Loucy (cell line): ENCODE data around the gene IFT122.

ENCODE experiments used
- H2AFZ ChIP-seq: fragments of 200-600 bp; sonication (generic); 2 replicates; pipeline ENCODE4 v1.6.0; 2016; ENCODE audit warnings: antibody characterized with exemption, mild to moderate bottlenecking, low read length, moderate library complexity
- H3F3A ChIP-seq: fragments of 200-600 bp; 2 replicates; pipeline ENCODE4 v1.6.0; 2016; ENCODE audit warnings: antibody characterized with exemption, low read depth, mild to moderate bottlenecking
- H3K27me3 ChIP-seq: fragments of 200-600 bp; sonication (generic); 2 replicates; pipeline ENCODE4 v1.6.1; 2014; ENCODE audit warnings: low read length, mild to moderate bottlenecking; ENCODE audit not compliant: insufficient read depth, poor library complexity, severe bottlenecking
- H3K36me3 ChIP-seq: fragments of 200-600 bp; sonication (generic); 2 replicates; pipeline ENCODE4 v1.6.1; 2016; ENCODE audit warnings: low read length; ENCODE audit not compliant: insufficient read depth
- H3K4me1 ChIP-seq: fragments of 200-600 bp; sonication (generic); 2 replicates; pipeline ENCODE4 v1.5.1; 2014; ENCODE audit warnings: low read length, mild to moderate bottlenecking; ENCODE audit not compliant: insufficient read depth, poor library complexity, severe bottlenecking
- H3K4me2 ChIP-seq: fragments of 200-600 bp; sonication (generic); 2 replicates; pipeline ENCODE4 v1.6.0; 2014; ENCODE audit warnings: antibody characterized with exemption, low read length, low read depth, mild to moderate bottlenecking; ENCODE audit not compliant: poor library complexity, severe bottlenecking
- H3K4me3 ChIP-seq: fragments of 200-600 bp; sonication (generic); 2 replicates; pipeline ENCODE4 v1.5.1; 2014; ENCODE audit warnings: low read length, mild to moderate bottlenecking, mixed read lengths; ENCODE audit not compliant: poor library complexity, severe bottlenecking
- H3K79me2 ChIP-seq: fragments of 200-600 bp; sonication (generic); 2 replicates; pipeline ENCODE4 v1.6.1; 2014; ENCODE audit warnings: low read length; ENCODE audit not compliant: insufficient read depth
- H3K9ac ChIP-seq: fragments of 200-600 bp; sonication (generic); 2 replicates; pipeline ENCODE4 v1.6.0; 2014; ENCODE audit warnings: mild to moderate bottlenecking, low read depth, low read length, moderate library complexity; ENCODE audit not compliant: poor library complexity, severe bottlenecking
- H3K9me2 ChIP-seq: fragments of 200-600 bp; sonication (generic); replicated peaks from 2 replicates; pipeline ENCODE4 v1.6.1; 2016; ENCODE audit warnings: low read depth, low read length, mixed read lengths
- H3K9me3 ChIP-seq: fragments of 200-600 bp; sonication (generic); 2 replicates; pipeline ENCODE4 v1.6.1; 2014; ENCODE audit warnings: mild to moderate bottlenecking, antibody characterized with exemption, low read length, low read depth; ENCODE audit not compliant: insufficient read depth
- H4K20me1 ChIP-seq: fragments of 200-600 bp; sonication (generic); 2 replicates; pipeline ENCODE4 v1.6.0; 2014; ENCODE audit warnings: antibody characterized with exemption, low read length, mild to moderate bottlenecking; ENCODE audit not compliant: insufficient read depth, poor library complexity, severe bottlenecking
- CTCF ChIP-seq: fragments of 200-600 bp; sonication (generic); conservative IDR thresholded peaks from 2 replicates; pipeline ENCODE4 v1.5.1; 2014; ENCODE audit warnings: mild to moderate bottlenecking, antibody characterized with exemption, low read length
- EZH2phosphoT487 ChIP-seq: fragments of 200-600 bp; IDR thresholded peaks from 2 replicates; pipeline ENCODE4 v1.6.1; 2018; ENCODE audit warnings: antibody characterized with exemption, mild to moderate bottlenecking, moderate library complexity, borderline replicate concordance

IFT122 gene

DNA sequence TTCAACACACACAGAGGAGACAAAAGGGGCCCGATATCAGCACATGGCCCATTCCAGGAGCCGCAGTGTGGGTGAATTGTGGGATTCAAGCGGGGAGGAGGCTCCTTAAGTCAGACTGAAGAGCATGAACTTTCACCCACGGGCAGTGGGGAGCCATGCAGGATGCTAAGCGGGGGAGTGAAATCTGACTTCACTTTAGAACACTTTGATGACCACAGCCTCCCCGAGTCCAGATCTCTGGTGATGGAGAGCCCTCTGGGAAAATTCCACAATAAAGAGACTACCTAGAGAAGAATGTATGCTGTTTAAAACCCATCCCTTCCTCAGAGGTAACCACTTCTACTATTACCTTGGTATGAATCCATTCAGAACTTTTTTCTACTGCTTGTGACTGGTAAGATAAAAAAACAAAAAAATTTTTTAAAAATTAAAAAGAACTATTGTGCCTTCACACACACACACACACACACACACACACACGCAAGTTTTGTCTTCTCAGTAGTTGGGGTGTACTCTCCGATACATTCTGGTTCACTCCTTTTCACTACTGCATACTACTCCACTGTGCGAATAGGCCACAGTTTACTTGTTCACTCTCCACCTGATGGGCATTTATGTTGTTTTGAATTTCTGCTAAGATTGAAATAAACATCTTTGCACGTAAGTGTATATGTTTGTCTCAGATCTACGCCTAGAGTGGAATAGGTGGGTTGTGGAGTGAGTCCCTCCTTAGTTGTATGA lies 100.9 kb downstream of the IFT122 start:
- TF ChIP-seq EZH2phosphoT487 (no peak), CTCF (no peak)
- no peaks in the 10 kb centered on the region for H3K36me3 ChIP-seq
- H2AFZ ChIP-seq: no peak overlapping the region
- H3K4me2 ChIP-seq: no peak overlapping the region
- no peak overlapping the region for H3K4me3 ChIP-seq
- H3K27me3 ChIP-seq: no peaks in the 10 kb centered on the region
- no peak overlapping the region for H3K9ac ChIP-seq
- no peaks in the 10 kb centered on the region for H4K20me1 ChIP-seq
- no peaks in the 10 kb centered on the region for H3K79me2 ChIP-seq
- H3K4me1 ChIP-seq: no peaks in the 10 kb centered on the region
- H3F3A ChIP-seq: no peaks in the 10 kb centered on the region
- no peaks in the 10 kb centered on the region for H3K9me3 ChIP-seq
- no peaks in the 10 kb centered on the region for H3K9me2 ChIP-seq

- H3F3A ChIP-seq: no peaks in the 10 kb centered on the region
- no peak for TF ChIP-seq CTCF
- no peaks in the 10 kb centered on the region for H4K20me1 ChIP-seq
- no peaks in the 10 kb centered on the region for H3K4me1 ChIP-seq
- H3K27me3 ChIP-seq: no peaks in the 10 kb centered on the region
- no peak overlapping the region for H3K4me3 ChIP-seq
- no peak overlapping the region for H3K9ac ChIP-seq
- H3K9me2 ChIP-seq: no peaks in the 10 kb centered on the region
- no peak overlapping the region for H2AFZ ChIP-seq
- H3K4me2 ChIP-seq: no peak overlapping the region
- no peaks in the 10 kb centered on the region for H3K9me3 ChIP-seq
- H3K79me2 ChIP-seq: no peaks in the 10 kb centered on the region
- no peaks in the 10 kb centered on the region for H3K36me3 ChIP-seq
These were observed 102.7 kb downstream of the IFT122 start for GRCh38 chr3:129542747-129543146.

DNA sequence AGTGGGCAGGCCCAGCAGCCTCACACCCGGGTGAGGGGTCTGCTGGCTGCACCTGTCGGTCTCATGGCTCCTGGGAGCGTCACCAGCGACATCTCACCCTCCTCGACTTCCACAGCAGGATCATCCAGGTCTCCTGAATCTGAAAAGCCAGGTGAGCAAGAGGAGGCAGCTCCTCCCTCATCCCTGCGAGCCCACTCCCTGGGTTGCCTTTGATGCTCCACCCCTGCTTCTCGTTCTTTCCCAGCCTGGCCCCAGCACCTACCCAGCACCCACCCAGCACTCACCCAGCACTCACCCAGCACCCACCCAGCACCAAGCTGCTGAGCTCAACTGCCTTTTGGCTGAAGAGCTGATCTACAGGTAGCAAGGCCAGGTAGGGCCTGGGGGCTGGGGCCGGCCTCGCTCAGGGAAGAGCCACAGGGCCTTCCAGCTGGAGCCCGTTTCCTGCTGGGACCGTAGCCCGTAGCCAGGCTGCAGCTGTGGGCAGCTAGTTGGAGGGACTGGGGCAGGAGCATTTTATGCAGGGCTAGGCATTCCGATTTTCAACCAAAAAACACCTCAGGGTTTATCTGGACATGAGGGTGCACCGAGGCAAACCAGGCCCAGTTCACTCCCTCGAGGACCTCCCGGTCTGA lies 103.2 kb downstream of the IFT122 start, which contains the start of gene H1-8:
Gene H1-8 (plus strand): TSS at position 20 of the 635 bp plus-strand sequence. CDS start 44 bp downstream, at position 64.
- Histone ChIP-seq H2AFZ (no peak within 1 kb of the TSS), H3K79me2 (no peaks in the 10 kb centered on the region), H3K4me3 (no peak within 1 kb of the TSS), H3K36me3 (no peaks in the 10 kb centered on the region), H3K9me2 (no peaks in the 10 kb centered on the region), H3K4me2 (no peak within 1 kb of the TSS), H3K4me1 (no peaks in the 10 kb centered on the region), H3K9me3 (no peaks in the 10 kb centered on the region), H3K9ac (no peak within 1 kb of the TSS), H3F3A (no peaks in the 10 kb centered on the region), H4K20me1 (no peaks in the 10 kb centered on the region), H3K27me3 (no peaks in the 10 kb centered on the region)
- no peak for TF ChIP-seq CTCF
- TF ChIP-seq EZH2phosphoT487: no peak
